Transverse colon (tissue), 4 donors: ENCODE data around the gene RFLNA. TPM values are rescaled to one million over a fixed set of nuclear protein-coding genes. Genes with fewer than 3 reads are reported as not detected.

Experiments
- DNase-seq: peaks from one replicate; pipeline ENCODE4 v3.0.0-alpha.2; 2019
- H3K27ac ChIP-seq, 4 donors: fragments of 200-600 bp; sonication (generic); 2 replicates each; pipeline ENCODE4 v1.5.1; 2016 to 2018; ENCODE audit warnings: inconsistent platforms in 4 of 4
- H3K27me3 ChIP-seq: fragments of 200-600 bp; sonication (generic); 2 replicates; pipeline ENCODE4 v1.5.1; 2017; ENCODE audit warnings: inconsistent platforms
- H3K36me3 ChIP-seq, 4 donors: fragments of 200-600 bp; sonication (generic); 2 replicates each; pipeline ENCODE4 v1.5.1; 2017 to 2019; ENCODE audit warnings: inconsistent platforms in 4 of 4
- H3K4me1 ChIP-seq, 4 donors: fragments of 200-600 bp; sonication (generic); 2 replicates each; pipeline ENCODE4 v1.5.1; 2017 to 2020; ENCODE audit warnings: inconsistent platforms in 4 of 4
- H3K4me3 ChIP-seq, 4 donors: fragments of 200-600 bp; sonication (generic); 1 replicate in 1 of 4; 2 replicates in 3 of 4; pipeline versions ENCODE4 v1.5.1 to v1.6.1; 2017 to 2019; ENCODE audit warnings: inconsistent platforms in 4 of 4
- H3K9me3 ChIP-seq, 2 donors: fragments of 200-600 bp; sonication (generic); 2 replicates each; pipeline ENCODE4 v1.5.1; 2017 to 2019; ENCODE audit warnings: inconsistent platforms in 2 of 2
- EP300 ChIP-seq: sonication (generic); formaldehyde crosslinking; IDR thresholded peaks from one replicate; pipeline ENCODE4 v1.6.1; 2017; ENCODE audit warnings: antibody characterized with exemption, low read depth
- POLR2A ChIP-seq: fragments of 450-650 bp; IDR thresholded peaks from one replicate; pipeline ENCODE4 v1.6.1; 2016; ENCODE audit warnings: antibody characterized with exemption, mild to moderate bottlenecking, moderate library complexity
- POLR2AphosphoS5 ChIP-seq, 3 donors: sonication (generic); formaldehyde crosslinking; IDR thresholded peaks; one replicate each; pipeline ENCODE4 v1.6.1; 2016; ENCODE audit warnings: antibody characterized with exemption in 3 of 3
- WGBS, 2 donors: methylation state at CpG; one replicate each; pipeline ENCODE4 v1.1.5; 2018; ENCODE audit warnings: low coverage in 1 of 2; 5-methylcytosine and 5-hydroxymethylcytosine counted together
- in situ Hi-C, 4 donors: fragments of 200-750 bp; cut with MboI; loops; one replicate each; pipeline versions ENCODE4 v1.15.0 to v1.15.1; 2017; ENCODE audit warnings: low sequenced_read_pairs in 3 of 4, low pct_ligation_motif_present in 1 of 4, low pct_unique_long_range_greater_than_20kb in 1 of 4
- intact Hi-C: fragments of 100-400 bp; cut with DNase I; formaldehyde crosslinking; loops from one replicate; pipeline ENCODE4 v1.15.1; 2023; ENCODE audit warnings: low total_unique reads
- total RNA-seq, 4 donors: library from RNA; depleted of rRNA; stranded (reverse); fragments of >200 nt; gene quantifications; one replicate each; pipeline ENCODE4 v1.1.0, GENCODE V29; 2016
- TF ChIP-seq, protein P1 (sequence below), 5 experiments: fragments of 200-600 bp in 3 of 5; fragments of 450-650 bp in 2 of 5; sonication (generic) in 3 of 5; IDR thresholded peaks; 1 replicate in 2 of 5; 2 replicates in 3 of 5; pipeline ENCODE4 v1.5.1; 2016 to 2017; ENCODE audit warnings: antibody characterized with exemption in 5 of 5, inconsistent platforms in 3 of 5, mild to moderate bottlenecking in 2 of 5, moderate library complexity in 1 of 5

RFLNA gene
- total RNA-seq, 4 donors from 2014 or later = 19.1 to 53.8 (median 30.7) TPM

DNA sequence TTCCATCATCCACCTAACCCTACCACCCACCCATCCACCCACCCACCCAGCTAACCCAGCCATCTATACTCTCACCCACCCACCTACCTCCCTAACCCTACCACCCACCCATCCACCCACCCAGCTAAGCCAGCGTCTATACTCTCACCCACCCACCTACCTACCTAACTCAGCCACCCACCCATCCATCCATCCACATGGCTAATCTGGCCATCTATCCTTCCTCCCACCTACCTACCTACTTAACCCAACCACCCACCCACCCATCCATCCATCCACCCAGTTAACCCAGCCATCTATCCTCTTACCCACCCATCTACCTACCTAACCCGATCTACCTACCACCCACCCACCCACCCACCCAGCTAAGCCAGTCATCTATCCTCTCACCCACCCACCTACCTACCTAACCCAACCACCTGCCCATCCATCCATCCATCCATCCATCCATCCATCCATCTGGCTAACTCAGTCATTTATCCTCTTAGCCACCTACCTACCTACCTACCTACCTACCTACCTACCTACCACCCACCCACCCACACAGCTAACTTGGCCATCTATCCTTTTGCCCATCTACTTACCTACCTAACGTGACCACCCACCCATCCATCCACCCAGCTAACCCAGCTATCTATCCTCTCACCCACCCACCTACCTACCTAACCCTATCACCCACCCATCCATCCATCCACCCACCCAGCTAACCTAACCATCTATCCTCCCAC, 44.1 kb downstream of the RFLNA start:
- intact Hi-C loops = no loop called here
- Histone ChIP-seq H3K36me3 (peaks cover 0 to 52% (median 23%) of the 10 kb centered on the region in 4 donors), H3K9me3 (no peaks in the 10 kb centered on the region), H3K4me1 (no peaks in the 10 kb centered on the region), H3K27me3 (no peaks in the 10 kb centered on the region), H3K4me3 (no peak overlapping the region), H3K27ac (no peak overlapping the region)
- TF ChIP-seq EP300 (no peak), POLR2AphosphoS5 (IDR thresholded peaks at IDR 0.05) (no peak), POLR2A (no peak)
- TF ChIP-seq, protein P1, sequence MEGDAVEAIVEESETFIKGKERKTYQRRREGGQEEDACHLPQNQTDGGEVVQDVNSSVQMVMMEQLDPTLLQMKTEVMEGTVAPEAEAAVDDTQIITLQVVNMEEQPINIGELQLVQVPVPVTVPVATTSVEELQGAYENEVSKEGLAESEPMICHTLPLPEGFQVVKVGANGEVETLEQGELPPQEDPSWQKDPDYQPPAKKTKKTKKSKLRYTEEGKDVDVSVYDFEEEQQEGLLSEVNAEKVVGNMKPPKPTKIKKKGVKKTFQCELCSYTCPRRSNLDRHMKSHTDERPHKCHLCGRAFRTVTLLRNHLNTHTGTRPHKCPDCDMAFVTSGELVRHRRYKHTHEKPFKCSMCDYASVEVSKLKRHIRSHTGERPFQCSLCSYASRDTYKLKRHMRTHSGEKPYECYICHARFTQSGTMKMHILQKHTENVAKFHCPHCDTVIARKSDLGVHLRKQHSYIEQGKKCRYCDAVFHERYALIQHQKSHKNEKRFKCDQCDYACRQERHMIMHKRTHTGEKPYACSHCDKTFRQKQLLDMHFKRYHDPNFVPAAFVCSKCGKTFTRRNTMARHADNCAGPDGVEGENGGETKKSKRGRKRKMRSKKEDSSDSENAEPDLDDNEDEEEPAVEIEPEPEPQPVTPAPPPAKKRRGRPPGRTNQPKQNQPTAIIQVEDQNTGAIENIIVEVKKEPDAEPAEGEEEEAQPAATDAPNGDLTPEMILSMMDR (IDR thresholded peaks at IDR 0.05) = no peak
- DNase-seq = no peak
- in situ Hi-C loops = loop anchor here in 1 of 4 donors (25.0 kb wide), 1 partner anchor 423 kb away; no protein-coding TSS in a partner anchor
- WGBS, 2 donors = 91 to 100% methylated on average over 3 of the region's 3 CpGs

DNA sequence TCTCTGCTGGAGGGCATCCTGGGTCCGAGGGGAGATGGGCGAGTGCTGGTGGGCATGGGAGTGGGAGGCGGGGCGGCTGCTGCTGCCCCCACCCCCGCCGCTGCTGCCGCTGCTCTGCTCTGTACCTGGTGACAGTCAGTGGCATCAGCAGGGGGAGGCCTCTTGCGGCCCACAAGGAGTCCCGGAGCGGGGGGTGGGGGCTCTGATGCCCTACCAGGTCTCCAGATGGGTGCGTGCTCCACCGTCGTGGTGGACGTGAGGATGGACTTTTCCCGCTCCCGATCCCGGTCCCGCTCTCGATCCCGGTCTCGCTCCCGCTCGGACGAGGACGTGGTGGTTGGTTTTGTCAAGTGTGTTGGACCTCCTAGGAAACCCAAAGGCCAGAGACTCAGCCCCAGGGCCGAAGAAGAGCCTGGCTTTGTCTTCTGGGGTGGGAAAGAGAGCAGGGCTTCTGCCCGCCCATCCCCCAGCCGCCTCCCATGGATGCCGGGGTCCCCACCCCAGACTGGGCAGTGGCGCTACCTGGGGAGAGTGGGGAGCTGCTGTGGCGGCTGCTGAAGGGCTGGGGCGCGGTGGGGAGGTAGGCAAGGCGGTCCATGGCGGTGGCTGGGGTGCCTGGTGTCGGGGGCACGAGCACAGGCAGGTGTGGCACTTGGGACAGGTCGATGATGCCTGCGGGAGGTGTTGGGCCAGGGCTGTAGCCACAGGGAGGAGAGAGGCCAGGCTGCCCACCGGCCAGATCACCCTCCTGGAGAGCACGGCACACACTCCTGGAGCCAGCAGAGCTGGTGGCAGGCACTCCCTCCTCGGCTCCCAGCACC, 45.4 kb downstream of the RFLNA start:
- in situ Hi-C loops (loop anchor here in 1 of 4 donors (25.0 kb wide), 1 partner anchor 422 kb away; no protein-coding TSS in a partner anchor), intact Hi-C loops (no loop called here)
- Histone ChIP-seq H3K4me1 (no peaks in the 10 kb centered on the region), H3K36me3 (peaks cover 0 to 50% (median 23%) of the 10 kb centered on the region in 4 donors), H3K4me3 (no peak overlapping the region), H3K27ac (no peak overlapping the region), H3K27me3 (no peaks in the 10 kb centered on the region), H3K9me3 (no peaks in the 10 kb centered on the region)
- TF ChIP-seq EP300 = no peak
- TF ChIP-seq, protein P1 (IDR thresholded peaks at IDR 0.05) = no peak
- no peak for TF ChIP-seq POLR2AphosphoS5 (IDR thresholded peaks at IDR 0.05)
- no peak for TF ChIP-seq POLR2A
- WGBS, 2 donors = 93% methylated on average over 41 of the region's 42 CpGs; no CpG with 5 or more reads in 1 of the 2 donors
- DNase-seq = no peak

DNA sequence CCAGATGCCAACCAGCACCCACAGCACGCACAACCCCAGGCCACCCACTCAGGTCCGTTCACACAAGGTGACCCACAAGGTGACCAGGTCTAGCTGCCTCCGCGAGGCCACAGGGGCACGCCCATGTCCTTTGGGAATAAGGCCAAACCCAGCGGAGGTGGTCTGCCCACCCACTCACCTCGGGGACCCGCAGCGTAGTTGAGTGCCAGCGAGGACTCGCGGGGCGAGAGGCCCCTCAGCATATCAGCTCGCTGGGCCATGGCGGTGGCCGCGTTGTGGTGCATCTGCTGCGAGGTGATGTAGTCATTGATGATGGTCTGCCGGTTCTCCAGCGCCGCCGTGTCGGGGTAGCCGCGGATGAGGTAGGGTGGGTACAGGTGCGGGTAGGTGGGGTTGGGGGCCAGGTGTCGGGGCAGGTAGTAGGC, 46.8 kb downstream of the RFLNA start:
- 96% methylated on average over 26 of the region's 27 CpGs; no CpG with 5 or more reads in 1 of the 2 donors for WGBS, 2 donors
- no peaks in the 10 kb centered on the region for H3K9me3 ChIP-seq
- TF ChIP-seq POLR2A (no peak), EP300 (no peak), POLR2AphosphoS5 (IDR thresholded peaks at IDR 0.05) (no peak)
- TF ChIP-seq, protein P1 (IDR thresholded peaks at IDR 0.05) = no peak
- no peak overlapping the region for H3K27ac ChIP-seq
- no peaks in the 10 kb centered on the region for H3K4me1 ChIP-seq
- in situ Hi-C loops (loop anchor here in 1 of 4 donors (25.0 kb wide), 1 partner anchor 421 kb away; no protein-coding TSS in a partner anchor), intact Hi-C loops (no loop called here)
- no peak for DNase-seq
- H3K4me3 ChIP-seq = no peak overlapping the region
- H3K36me3 ChIP-seq = peaks cover 0 to 48% (median 22%) of the 10 kb centered on the region in 4 donors
- H3K27me3 ChIP-seq = no peaks in the 10 kb centered on the region

DNA sequence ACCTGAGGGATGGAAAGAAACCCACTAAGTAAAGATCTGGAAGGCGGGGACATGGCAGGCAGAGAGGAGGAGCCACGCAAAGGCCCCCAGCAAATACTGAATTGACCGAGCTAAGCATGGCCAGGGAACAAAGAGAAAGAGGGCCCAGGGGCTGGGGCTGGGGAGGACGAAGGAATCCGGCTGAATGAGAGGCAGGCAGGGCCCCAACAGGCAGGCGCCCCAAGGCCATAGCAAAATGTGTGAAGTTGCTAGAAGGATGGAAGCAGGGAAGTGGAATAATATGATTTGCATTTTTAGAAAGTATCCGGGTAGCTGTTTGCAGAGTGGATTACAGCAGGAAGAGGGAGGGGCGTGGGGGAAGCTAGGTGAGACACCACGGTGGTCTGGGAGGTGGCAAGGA, 49.1 kb downstream of the RFLNA start:
- in situ Hi-C loops (loop anchor here in 1 of 4 donors (25.0 kb wide), 1 partner anchor 418 kb away; no protein-coding TSS in a partner anchor), intact Hi-C loops (no loop called here)
- no peak overlapping the region for H3K4me3 ChIP-seq
- WGBS, 2 donors = 80 to 84% methylated on average over 9 of the region's 9 CpGs
- H3K9me3 ChIP-seq = no peaks in the 10 kb centered on the region
- TF ChIP-seq, protein P1 (IDR thresholded peaks at IDR 0.05) = no peak
- TF ChIP-seq POLR2A (no peak), EP300 (no peak), POLR2AphosphoS5 (IDR thresholded peaks at IDR 0.05) (no peak)
- peaks cover 0 to 53% (median 25%) of the 10 kb centered on the region in 4 donors for H3K36me3 ChIP-seq
- no peak for DNase-seq
- no peaks in the 10 kb centered on the region for H3K27me3 ChIP-seq
- no peaks in the 10 kb centered on the region for H3K4me1 ChIP-seq
- no peak overlapping the region for H3K27ac ChIP-seq
